ENCODE measurements around the gene TLCD3B. TPM values are rescaled to one million over a fixed set of nuclear protein-coding genes. Genes with fewer than 3 reads are reported as not detected.

The TLCD3B gene
- total and polyA plus RNA-seq, 2 experiments from 2014 or later: 0.13 TPM; not detected in 1

DNA sequence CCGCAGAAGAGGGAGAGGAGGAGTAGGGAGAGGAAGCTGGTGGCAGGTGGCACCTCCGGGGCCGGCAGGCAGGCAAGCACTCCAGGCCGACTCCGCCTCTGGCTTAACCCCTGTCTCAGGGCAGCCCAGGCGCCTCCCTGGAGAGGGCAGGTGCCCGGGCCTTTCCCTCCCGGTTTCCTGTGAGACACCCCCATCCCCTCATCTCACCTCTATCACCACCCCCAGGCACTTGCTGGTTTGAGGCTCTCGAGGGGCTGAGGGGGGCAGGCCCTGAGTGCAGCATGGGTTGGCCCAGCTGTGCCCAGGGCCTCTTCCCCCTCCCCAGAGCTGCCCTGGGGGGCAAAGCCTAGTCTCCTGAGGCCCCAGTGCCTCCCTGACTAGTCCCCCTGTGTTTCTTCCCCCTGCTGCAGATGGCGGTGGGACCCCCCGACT, 26.2 kb downstream of the TLCD3B start:
- Histone ChIP-seq H3F3A (ENCODE audit: insufficient read depth) (no peaks in the 10 kb centered on the region), H3K27me3 (replicated peaks; ENCODE audit: insufficient read depth) (peaks cover 2% of the 10 kb centered on the region; the same call in 1 of the 2 replicates), H3K27ac (no peak overlapping the region), H3K9me2 (ENCODE audit: insufficient read depth) (no peaks in the 10 kb centered on the region), H2AFZ (no peak overlapping the region), H3K4me1 (ENCODE audit: insufficient read depth) (no peaks in the 10 kb centered on the region), H3K9me3 (ENCODE audit: low read depth) (no peaks in the 10 kb centered on the region), H4K20me1 (ENCODE audit: insufficient read depth) (no peaks in the 10 kb centered on the region), H3K4me3 (no peak overlapping the region), H3K79me2 (ENCODE audit: insufficient read depth) (no peaks in the 10 kb centered on the region), H3K4me2 (ENCODE audit: unreplicated experiment) (no peak overlapping the region), H3K36me3 (ENCODE audit: low read depth) (no peaks in the 10 kb centered on the region), H3K9ac (no peak overlapping the region)
- no peak for TF ChIP-seq EZH2 (IDR thresholded peaks at IDR 0.05; ENCODE audit: insufficient read depth, poor library complexity, severe bottlenecking)
- no peak for TF ChIP-seq EZH2phosphoT487 (IDR thresholded peaks at IDR 0.05; ENCODE audit: insufficient read depth, low read depth)
- in situ Hi-C loops (cut with MboI): no loop called here
- WGBS, 2 experiments (ENCODE audit: low coverage in 1 of 2, low lambda C conversion rate in 2 of 2, missing lambda C conversion rate in 2 of 2): 71 to 72% methylated on average over 7 to 11 of the region's 11 CpGs
- DNase-seq: no peak

GRCh38 chr16:30004424-30004776, 26.7 kb downstream of the TLCD3B start:
- Histone ChIP-seq H3K4me2 (ENCODE audit: unreplicated experiment) (no peak overlapping the region), H3K4me3 (no peak overlapping the region), H3F3A (ENCODE audit: insufficient read depth) (no peaks in the 10 kb centered on the region), H2AFZ (no peak overlapping the region), H3K9ac (no peak overlapping the region), H3K27ac (no peak overlapping the region), H3K9me3 (ENCODE audit: low read depth) (no peaks in the 10 kb centered on the region), H3K9me2 (ENCODE audit: insufficient read depth) (no peaks in the 10 kb centered on the region), H3K36me3 (ENCODE audit: low read depth) (no peaks in the 10 kb centered on the region), H3K27me3 (replicated peaks; ENCODE audit: insufficient read depth) (no peaks in the 10 kb centered on the region), H3K79me2 (ENCODE audit: insufficient read depth) (no peaks in the 10 kb centered on the region), H4K20me1 (ENCODE audit: insufficient read depth) (no peaks in the 10 kb centered on the region), H3K4me1 (ENCODE audit: insufficient read depth) (no peaks in the 10 kb centered on the region)
- TF ChIP-seq EZH2 (IDR thresholded peaks at IDR 0.05; ENCODE audit: insufficient read depth, poor library complexity, severe bottlenecking) (no peak), EZH2phosphoT487 (IDR thresholded peaks at IDR 0.05; ENCODE audit: insufficient read depth, low read depth) (no peak)
- in situ Hi-C loops (cut with MboI): no loop called here
- DNase-seq: no peak
- WGBS, 2 experiments (ENCODE audit: low coverage in 1 of 2, low lambda C conversion rate in 2 of 2, missing lambda C conversion rate in 2 of 2): 80 to 83% methylated on average over 19 of the region's 19 CpGs

DNA sequence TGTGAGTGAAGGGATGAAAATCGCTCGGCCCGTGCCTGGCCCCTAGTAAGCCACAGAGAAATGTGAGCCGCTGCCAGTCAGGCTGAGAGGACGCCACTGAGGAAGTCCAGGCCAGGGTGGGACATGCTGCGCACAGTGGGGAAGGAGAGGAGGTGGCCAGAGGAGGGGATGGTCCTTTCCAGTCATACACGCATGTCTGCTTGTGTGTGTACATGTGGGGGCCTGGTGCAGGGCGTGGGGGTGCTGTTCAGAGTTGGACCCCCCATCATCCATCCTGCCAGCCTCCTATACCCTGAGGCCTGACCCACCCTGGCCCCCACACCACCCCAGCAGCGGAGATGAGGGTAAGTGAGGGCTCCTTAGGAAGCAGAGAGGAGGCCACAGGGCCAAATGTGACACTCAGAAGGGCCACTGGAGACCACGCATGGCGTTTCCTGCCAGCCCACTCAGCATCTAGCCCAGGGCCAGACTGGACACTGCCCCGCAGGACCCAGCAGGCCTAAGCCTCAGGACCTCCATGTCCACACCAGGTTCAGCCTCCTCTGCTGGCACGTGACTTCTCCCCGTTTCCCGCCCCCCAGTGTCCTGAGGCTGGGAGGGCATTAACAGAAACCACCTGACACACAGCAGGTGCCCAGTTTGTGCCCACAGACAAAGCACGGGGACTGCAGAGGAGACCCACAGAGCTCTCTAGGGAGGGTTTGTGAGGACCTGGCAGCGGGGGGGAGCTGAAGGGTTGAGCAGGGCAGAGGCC, 27.2 kb downstream of the TLCD3B start:
- no peak overlapping the region for H3K9ac ChIP-seq
- H3K27me3 ChIP-seq (replicated peaks; ENCODE audit: insufficient read depth): no peaks in the 10 kb centered on the region
- no peaks in the 10 kb centered on the region for H3K36me3 ChIP-seq (ENCODE audit: low read depth)
- H3K27ac ChIP-seq: no peak overlapping the region
- H3K9me2 ChIP-seq (ENCODE audit: insufficient read depth): no peaks in the 10 kb centered on the region
- in situ Hi-C loops (cut with MboI): no loop called here
- H3K9me3 ChIP-seq (ENCODE audit: low read depth): no peaks in the 10 kb centered on the region
- no peak overlapping the region for H3K4me2 ChIP-seq (ENCODE audit: unreplicated experiment)
- 86 to 89% methylated on average over 15 to 17 of the region's 17 CpGs for WGBS, 2 experiments (ENCODE audit: low coverage in 1 of 2, low lambda C conversion rate in 2 of 2, missing lambda C conversion rate in 2 of 2)
- TF ChIP-seq EZH2phosphoT487 (IDR thresholded peaks at IDR 0.05; ENCODE audit: insufficient read depth, low read depth) (no peak), EZH2 (IDR thresholded peaks at IDR 0.05; ENCODE audit: insufficient read depth, poor library complexity, severe bottlenecking) (no peak)
- H3F3A ChIP-seq (ENCODE audit: insufficient read depth): no peaks in the 10 kb centered on the region
- no peaks in the 10 kb centered on the region for H3K4me1 ChIP-seq (ENCODE audit: insufficient read depth)
- H4K20me1 ChIP-seq (ENCODE audit: insufficient read depth): no peaks in the 10 kb centered on the region
- H3K79me2 ChIP-seq (ENCODE audit: insufficient read depth): no peaks in the 10 kb centered on the region
- no peak for DNase-seq
- H2AFZ ChIP-seq: no peak overlapping the region
- H3K4me3 ChIP-seq: no peak overlapping the region

GRCh38 chr16:30002614-30003346, 28.3 kb downstream of the TLCD3B start:
- DNase-seq: no peak
- Histone ChIP-seq H3K9me2 (ENCODE audit: insufficient read depth) (no peaks in the 10 kb centered on the region), H3K79me2 (ENCODE audit: insufficient read depth) (peaks cover 2% of the 10 kb centered on the region; the same call in 1 of the 2 replicates), H4K20me1 (ENCODE audit: insufficient read depth) (no peaks in the 10 kb centered on the region), H3K4me2 (ENCODE audit: unreplicated experiment) (no peak overlapping the region), H3K36me3 (ENCODE audit: low read depth) (no peaks in the 10 kb centered on the region), H3K9me3 (ENCODE audit: low read depth) (no peaks in the 10 kb centered on the region), H3K4me1 (ENCODE audit: insufficient read depth) (no peaks in the 10 kb centered on the region), H2AFZ (no peak overlapping the region), H3K4me3 (no peak overlapping the region), H3K9ac (no peak overlapping the region), H3F3A (ENCODE audit: insufficient read depth) (no peaks in the 10 kb centered on the region), H3K27me3 (replicated peaks; ENCODE audit: insufficient read depth) (no peaks in the 10 kb centered on the region), H3K27ac (no peak overlapping the region)
- TF ChIP-seq EZH2 (IDR thresholded peaks at IDR 0.05; ENCODE audit: insufficient read depth, poor library complexity, severe bottlenecking) (no peak), EZH2phosphoT487 (IDR thresholded peaks at IDR 0.05; ENCODE audit: insufficient read depth, low read depth) (no peak)
- in situ Hi-C loops (cut with MboI): no loop called here
- WGBS, 2 experiments (ENCODE audit: low coverage in 1 of 2, low lambda C conversion rate in 2 of 2, missing lambda C conversion rate in 2 of 2): 80 to 85% methylated on average over 19 of the region's 19 CpGs

All from GM23248 (cell line).